ENCODE results near the gene IGSF21. TPM values are rescaled to one million over a fixed set of nuclear protein-coding genes. Genes with fewer than 3 reads are reported as not detected.

IGSF21 gene
- total and polyA plus RNA-seq, 10 of the 15 experiments (the other 5 are each of a cell fraction or from before 2014, with no cell fraction given), result 0.03 to 0.49 TPM; not detected in 8

- TF ChIP-seq, protein P1, sequence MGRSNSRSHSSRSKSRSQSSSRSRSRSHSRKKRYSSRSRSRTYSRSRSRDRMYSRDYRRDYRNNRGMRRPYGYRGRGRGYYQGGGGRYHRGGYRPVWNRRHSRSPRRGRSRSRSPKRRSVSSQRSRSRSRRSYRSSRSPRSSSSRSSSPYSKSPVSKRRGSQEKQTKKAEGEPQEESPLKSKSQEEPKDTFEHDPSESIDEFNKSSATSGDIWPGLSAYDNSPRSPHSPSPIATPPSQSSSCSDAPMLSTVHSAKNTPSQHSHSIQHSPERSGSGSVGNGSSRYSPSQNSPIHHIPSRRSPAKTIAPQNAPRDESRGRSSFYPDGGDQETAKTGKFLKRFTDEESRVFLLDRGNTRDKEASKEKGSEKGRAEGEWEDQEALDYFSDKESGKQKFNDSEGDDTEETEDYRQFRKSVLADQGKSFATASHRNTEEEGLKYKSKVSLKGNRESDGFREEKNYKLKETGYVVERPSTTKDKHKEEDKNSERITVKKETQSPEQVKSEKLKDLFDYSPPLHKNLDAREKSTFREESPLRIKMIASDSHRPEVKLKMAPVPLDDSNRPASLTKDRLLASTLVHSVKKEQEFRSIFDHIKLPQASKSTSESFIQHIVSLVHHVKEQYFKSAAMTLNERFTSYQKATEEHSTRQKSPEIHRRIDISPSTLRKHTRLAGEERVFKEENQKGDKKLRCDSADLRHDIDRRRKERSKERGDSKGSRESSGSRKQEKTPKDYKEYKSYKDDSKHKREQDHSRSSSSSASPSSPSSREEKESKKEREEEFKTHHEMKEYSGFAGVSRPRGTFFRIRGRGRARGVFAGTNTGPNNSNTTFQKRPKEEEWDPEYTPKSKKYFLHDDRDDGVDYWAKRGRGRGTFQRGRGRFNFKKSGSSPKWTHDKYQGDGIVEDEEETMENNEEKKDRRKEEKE (IDR thresholded peaks at IDR 0.05), result no peak
- no peak for TF ChIP-seq BHLHE40 (IDR thresholded peaks at IDR 0.05; ENCODE audit: borderline replicate concordance in 1 of 2, low read depth in 2 of 2, low read length in 1 of 2)
Observed at GRCh38 chr1:18327650-18328049, 220.1 kb downstream of the IGSF21 start (continued).

- H3K4me3 ChIP-seq, result no peak overlapping the region
- no peaks in the 10 kb centered on the region for H3K4me1 ChIP-seq (ENCODE audit: control insufficient read depth, insufficient read depth, low read length)
- intact Hi-C loops (cut with micrococcal nuclease; ENCODE audit: unreplicated experiment), result loop anchor here (10.0 kb wide), 1 partner anchor 206 kb away; no protein-coding TSS in a partner anchor
- H3K27ac ChIP-seq (ENCODE audit: control insufficient read depth, insufficient read depth), result no peak overlapping the region
- no peak overlapping the region for H3K4me2 ChIP-seq (ENCODE audit: control insufficient read depth, insufficient read depth)
- no peak overlapping the region for H2AFZ ChIP-seq (ENCODE audit: control insufficient read depth, low read depth, low read length)
- BruUV-seq (replicated peaks), result no TSS peak
- ChIA-PET RAD21 (ENCODE audit: unreplicated experiment) (no interaction called here), SMC1A (ENCODE audit: uncharacterized antibody, unreplicated experiment) (interaction anchor here (0.6 kb wide), 1 partner anchor 36 kb away, joined by 3 read pairs; no protein-coding TSS in a partner anchor), CTCF (interaction anchor here (0.9 to 1.5 kb wide), 2 partner anchors 9 to 46 kb away, joined by 3 read pairs; no protein-coding TSS in a partner anchor), POLR2A (no interaction called here)
- in situ Hi-C loops (cut with MboI), result no loop called here
- no peaks in the 10 kb centered on the region for H3K27me3 ChIP-seq (replicated peaks in 1 of 2; ENCODE audit: control insufficient read depth in 2 of 2, insufficient read depth in 2 of 2, low read length in 1 of 2)
- H3K79me2 ChIP-seq (ENCODE audit: control insufficient read depth, insufficient read depth, low read length), result no peaks in the 10 kb centered on the region
- no peak overlapping the region for H3K9ac ChIP-seq (ENCODE audit: control insufficient read depth, insufficient read depth, low read length)
- 16% methylated on average over 4 of the region's 4 CpGs for WGBS (ENCODE audit: insufficient coverage, insufficient replicate concordance, low lambda C conversion rate, missing lambda C conversion rate)
- no peaks in the 10 kb centered on the region for H3K36me3 ChIP-seq (ENCODE audit: control insufficient read depth in 2 of 2, insufficient read depth in 2 of 2, low read length in 1 of 2)
- H4K20me1 ChIP-seq (ENCODE audit: control insufficient read depth, insufficient read depth), result no peaks in the 10 kb centered on the region
- TF ChIP-seq MXI1 (IDR thresholded peaks at IDR 0.05; ENCODE audit: low read depth, low read length) (no peak), SRF (IDR thresholded peaks at IDR 0.05; ENCODE audit: low read depth in 2 of 2, low read length in 2 of 2) (no peak), POU2F2 (IDR thresholded peaks at IDR 0.05; ENCODE audit: borderline replicate concordance, low read depth, low read length) (no peak), POLR2A (IDR thresholded peaks at IDR 0.05; ENCODE audit: low read depth, low read length) (no peak), POLR2AphosphoS5 (IDR thresholded peaks at IDR 0.05; ENCODE audit: low read length) (no peak), ZNF274 (IDR thresholded peaks at IDR 0.05; ENCODE audit: insufficient read depth, insufficient read length) (no peak), TARDBP (IDR thresholded peaks at IDR 0.05; ENCODE audit: borderline replicate concordance) (no peak), POLR2AphosphoS2 (IDR thresholded peaks at IDR 0.05; ENCODE audit: low read depth, low read length) (no peak), RAD51 (IDR thresholded peaks at IDR 0.05) (no peak), ZNF24 (IDR thresholded peaks at IDR 0.05) (no peak), TAF1 (IDR thresholded peaks at IDR 0.05; ENCODE audit: borderline replicate concordance, low read depth, low read length) (no peak)
- TF ChIP-seq, protein P2, sequence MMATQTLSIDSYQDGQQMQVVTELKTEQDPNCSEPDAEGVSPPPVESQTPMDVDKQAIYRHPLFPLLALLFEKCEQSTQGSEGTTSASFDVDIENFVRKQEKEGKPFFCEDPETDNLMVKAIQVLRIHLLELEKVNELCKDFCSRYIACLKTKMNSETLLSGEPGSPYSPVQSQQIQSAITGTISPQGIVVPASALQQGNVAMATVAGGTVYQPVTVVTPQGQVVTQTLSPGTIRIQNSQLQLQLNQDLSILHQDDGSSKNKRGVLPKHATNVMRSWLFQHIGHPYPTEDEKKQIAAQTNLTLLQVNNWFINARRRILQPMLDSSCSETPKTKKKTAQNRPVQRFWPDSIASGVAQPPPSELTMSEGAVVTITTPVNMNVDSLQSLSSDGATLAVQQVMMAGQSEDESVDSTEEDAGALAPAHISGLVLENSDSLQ (IDR thresholded peaks at IDR 0.05), result no peak
- TF ChIP-seq, protein P3, sequence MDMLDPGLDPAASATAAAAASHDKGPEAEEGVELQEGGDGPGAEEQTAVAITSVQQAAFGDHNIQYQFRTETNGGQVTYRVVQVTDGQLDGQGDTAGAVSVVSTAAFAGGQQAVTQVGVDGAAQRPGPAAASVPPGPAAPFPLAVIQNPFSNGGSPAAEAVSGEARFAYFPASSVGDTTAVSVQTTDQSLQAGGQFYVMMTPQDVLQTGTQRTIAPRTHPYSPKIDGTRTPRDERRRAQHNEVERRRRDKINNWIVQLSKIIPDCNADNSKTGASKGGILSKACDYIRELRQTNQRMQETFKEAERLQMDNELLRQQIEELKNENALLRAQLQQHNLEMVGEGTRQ (IDR thresholded peaks at IDR 0.05; ENCODE audit: borderline replicate concordance, low read depth, low read length), result no peak
- TF ChIP-seq, protein P1 (IDR thresholded peaks at IDR 0.05), result no peak
- no peak for ATAC-seq
- FAIRE-seq, result no peak
- DNase-seq (ENCODE audit: low read depth, low spot score), result no peak
- H3K9me3 ChIP-seq (replicated peaks; ENCODE audit: control insufficient read depth, insufficient read depth, low read length), result no peaks in the 10 kb centered on the region
Observed at GRCh38 chr1:18328803-18329202, 221.2 kb downstream of the IGSF21 start.

Data from GM12878 (cell line).